HEK293T (cell line): ENCODE results near the gene FBXO46.

Source experiments
- ARNT ChIP-seq: fragments of 450-650 bp; IDR thresholded peaks from 2 replicates; pipeline ENCODE4 v1.6.1; 2017; ENCODE audit warnings: mild to moderate bottlenecking
- BHLHE40 ChIP-seq: fragments of 450-650 bp; IDR thresholded peaks from 2 replicates; pipeline ENCODE4 v1.6.1; 2016; ENCODE audit warnings: mild to moderate bottlenecking, moderate library complexity, borderline replicate concordance
- CTBP1 ChIP-seq: fragments of 450-650 bp; IDR thresholded peaks from 2 replicates; pipeline ENCODE4 v1.6.1; 2016; ENCODE audit warnings: borderline replicate concordance
- FOXA1 ChIP-seq: fragments of 450-650 bp; IDR thresholded peaks from 2 replicates; pipeline ENCODE4 v1.6.1; 2016; ENCODE audit warnings: mild to moderate bottlenecking
- FOXK2 ChIP-seq: fragments of 450-650 bp; IDR thresholded peaks from 2 replicates; pipeline ENCODE4 v1.6.1; 2016; ENCODE audit warnings: mild to moderate bottlenecking
- FOXM1 ChIP-seq: fragments of 450-650 bp; IDR thresholded peaks from 2 replicates; pipeline ENCODE4 v1.6.1; 2017; ENCODE audit warnings: mild to moderate bottlenecking, borderline replicate concordance
- SP1 ChIP-seq: fragments of 450-650 bp; IDR thresholded peaks from 2 replicates; pipeline ENCODE4 v1.6.1; 2017
- SUZ12 ChIP-seq: fragments of 450-650 bp; IDR thresholded peaks from 2 replicates; pipeline ENCODE4 v1.6.1; 2016; ENCODE audit warnings: mild to moderate bottlenecking
- TARDBP ChIP-seq: fragments of 450-650 bp; IDR thresholded peaks from 2 replicates; pipeline ENCODE4 v1.6.1; 2016

GRCh38 chr19:45767410-45767880, 36.7 kb upstream of the FBXO46 start:
- no peak for TF ChIP-seq FOXM1
- TF ChIP-seq ARNT = no peak
- no peak for TF ChIP-seq SUZ12
- no peak for TF ChIP-seq CTBP1
- no peak for TF ChIP-seq SP1
- no peak for TF ChIP-seq FOXK2
- no peak for TF ChIP-seq FOXA1
- no peak for TF ChIP-seq BHLHE40
- TF ChIP-seq TARDBP = no peak
